ENCODE data around the gene YAF2. TPM values are rescaled to one million over a fixed set of nuclear protein-coding genes. Genes with fewer than 3 reads are reported as not detected.
"Not testable (repeated sequence)": the region's sequence is repeated elsewhere in the genome, so short reads cannot be mapped to it uniquely, and the experiment has no call there.

The YAF2 gene
- total and polyA plus RNA-seq, 11 donors, result 31.5 to 125 (median 77.8) TPM

GRCh38 chr12:42217656-42218055 lies 20.4 kb downstream of the YAF2 start:
- intact Hi-C loops (cut with DNase I), result no loop called here

DNA sequence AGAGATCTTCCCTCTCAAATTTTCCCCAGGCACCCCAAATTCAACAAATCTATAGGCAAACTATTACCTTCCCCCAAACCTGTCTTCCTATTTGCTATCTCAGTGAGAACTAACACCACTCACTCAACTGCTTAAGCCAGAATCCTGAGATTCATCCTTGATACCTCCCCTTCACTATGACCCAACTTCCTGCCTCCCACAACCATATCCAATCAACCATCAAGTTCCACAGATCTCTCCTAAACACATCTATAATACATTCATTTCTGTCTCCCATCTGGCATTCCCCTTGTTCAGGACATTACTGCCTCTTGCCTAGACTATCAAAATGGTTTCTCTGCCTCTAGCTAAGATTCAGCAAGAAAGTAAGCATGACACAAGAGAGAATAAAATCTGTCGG lies 21.3 kb downstream of the YAF2 start:
- 92 to 96% (median 94%) methylated on average over 1 of the region's 1 CpG for WGBS, 4 donors
- Histone ChIP-seq H3K27ac (no peak overlapping the region), H3K36me3 (no peaks in the 10 kb centered on the region), H3K27me3 (no peaks in the 10 kb centered on the region), H3K9me3 (no peaks in the 10 kb centered on the region), H3K4me1 (peaks cover 0 to 63% (median 25%) of the 10 kb centered on the region in 12 donors), H3K4me3 (no peak overlapping the region)
- no peak for TF ChIP-seq POLR2A (IDR thresholded peaks at IDR 0.05)
- no peak for TF ChIP-seq CTCF (IDR thresholded peaks at IDR 0.05)
- intact Hi-C loops (cut with DNase I), result no loop called here
- DNase-seq, result no peak
- no peak for ATAC-seq

More at GRCh38 chr12:42217656-42218055, 20.4 kb downstream of the YAF2 start:
- TF ChIP-seq CTCF (IDR thresholded peaks at IDR 0.05), result no peak
- TF ChIP-seq POLR2A (IDR thresholded peaks at IDR 0.05), result no peak
- H3K36me3 ChIP-seq, result no peaks in the 10 kb centered on the region
- H3K4me1 ChIP-seq, result peaks cover 0 to 63% (median 29%) of the 10 kb centered on the region in 12 donors
- H3K9me3 ChIP-seq, result no peaks in the 10 kb centered on the region
- no peak overlapping the region for H3K27ac ChIP-seq
- DNase-seq, result no peak
- H3K4me3 ChIP-seq, result no peak overlapping the region
- ATAC-seq, result no peak
- H3K27me3 ChIP-seq, result no peaks in the 10 kb centered on the region

- H3K27ac ChIP-seq; intact Hi-C loops (cut with DNase I); H3K36me3 ChIP-seq; DNase-seq; H3K9me3 ChIP-seq; ATAC-seq; H3K27me3 ChIP-seq; H3K4me3 ChIP-seq: not testable (repeated sequence)
- 90 to 99% (median 97%) methylated on average over 4 of the region's 4 CpGs for WGBS, 4 donors
- peaks cover 0 to 53% (median 23%) of the 10 kb centered on the region in 12 donors for H3K4me1 ChIP-seq
These were observed 22.3 kb downstream of the YAF2 start for GRCh38 chr12:42215759-42216158.

GRCh38 chr12:42213954-42214426 lies 24.1 kb downstream of the YAF2 start:
- H3K27ac ChIP-seq, result peak overlapping the region in 6 of 12 donors; percentile 1 to 53 (median 34)
- no peak for TF ChIP-seq POLR2A (IDR thresholded peaks at IDR 0.05)
- no peak for TF ChIP-seq CTCF (IDR thresholded peaks at IDR 0.05)
- WGBS, 4 donors, result 18 to 30% (median 22%) methylated on average over 2 of the region's 2 CpGs
- H3K27me3 ChIP-seq, result no peaks in the 10 kb centered on the region
- ATAC-seq, result peak; percentile 69 to 87 (median 79)
- intact Hi-C loops (cut with DNase I), result no loop called here
- peaks cover 0 to 17% (median 11%) of the 10 kb centered on the region in 9 donors for H3K36me3 ChIP-seq
- H3K4me1 ChIP-seq, result peaks cover 0 to 40% (median 14%) of the 10 kb centered on the region in 12 donors
- peak in 4 of 5 donors; percentile 30 to 71 (median 52) for DNase-seq
- no peaks in the 10 kb centered on the region for H3K9me3 ChIP-seq
- no peak overlapping the region for H3K4me3 ChIP-seq

DNA sequence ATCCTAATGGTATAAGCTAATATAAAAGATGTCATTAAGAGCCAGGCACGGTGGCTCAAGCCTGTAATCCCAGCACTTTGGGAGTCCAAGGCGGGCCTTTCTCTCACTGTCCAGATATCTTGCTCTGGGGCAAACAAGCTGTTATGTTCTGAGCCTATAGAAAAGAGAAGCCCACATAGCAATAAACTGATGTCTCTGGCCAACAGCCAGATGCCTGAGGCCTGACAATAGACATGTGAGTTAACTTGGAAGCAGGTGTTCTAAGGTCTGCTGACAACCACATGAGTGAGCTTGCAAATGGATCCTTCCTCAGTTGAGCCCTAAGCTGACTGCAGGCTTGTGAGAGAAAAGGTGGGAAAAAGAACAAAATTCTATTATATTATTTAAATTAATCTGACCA lies 25.0 kb downstream of the YAF2 start:
- TF ChIP-seq POLR2A (IDR thresholded peaks at IDR 0.05) (no peak), CTCF (IDR thresholded peaks at IDR 0.05) (no peak)
- no peak overlapping the region for H3K4me3 ChIP-seq
- peaks cover 0 to 37% (median 12%) of the 10 kb centered on the region in 12 donors for H3K4me1 ChIP-seq
- H3K9me3 ChIP-seq, result no peaks in the 10 kb centered on the region
- intact Hi-C loops (cut with DNase I), result no loop called here
- no peaks in the 10 kb centered on the region for H3K27me3 ChIP-seq
- no peak overlapping the region for H3K27ac ChIP-seq
- WGBS, 4 donors, result 60 to 65% (median 63%) methylated on average over 2 of the region's 2 CpGs
- ATAC-seq, result peak; percentile 49 to 72 (median 56)
- DNase-seq, result peak in 1 of 5 donors; percentile 30
- peaks cover 0 to 26% (median 21%) of the 10 kb centered on the region in 9 donors for H3K36me3 ChIP-seq
